Hematopoietic multipotent progenitor cell treated with erythropoietin and hydrocortisone succinate and interleukin-3 and kit ligand, for 8 days (in vitro differentiated cells): Measurements from ENCODE around the gene NRIP2.

Experiments used
- DNase-seq: peaks from one replicate; pipeline ENCODE4 v3.0.0-alpha.2; 2015

Gene NRIP2

DNA sequence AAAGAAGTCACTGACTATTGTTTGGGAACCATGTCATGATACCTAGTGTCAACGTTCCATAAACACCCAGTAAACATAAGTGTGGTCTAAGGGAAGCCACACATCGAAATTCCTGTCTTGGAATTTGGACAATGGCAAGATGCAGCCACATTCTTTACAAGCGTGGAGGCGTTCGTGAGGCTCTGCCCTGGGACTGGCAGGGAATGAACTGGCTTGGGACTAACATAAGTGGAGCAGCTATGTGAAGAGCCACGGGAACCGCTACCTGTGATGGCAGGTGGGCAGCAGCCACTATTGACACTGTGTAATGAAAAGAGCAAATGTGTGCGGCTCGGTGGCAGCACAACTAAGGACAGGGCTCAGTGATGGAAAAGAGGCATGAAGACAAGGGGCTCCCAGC is 10.0 kb upstream of the NRIP2 start:
- DNase-seq, result no peak

DNA sequence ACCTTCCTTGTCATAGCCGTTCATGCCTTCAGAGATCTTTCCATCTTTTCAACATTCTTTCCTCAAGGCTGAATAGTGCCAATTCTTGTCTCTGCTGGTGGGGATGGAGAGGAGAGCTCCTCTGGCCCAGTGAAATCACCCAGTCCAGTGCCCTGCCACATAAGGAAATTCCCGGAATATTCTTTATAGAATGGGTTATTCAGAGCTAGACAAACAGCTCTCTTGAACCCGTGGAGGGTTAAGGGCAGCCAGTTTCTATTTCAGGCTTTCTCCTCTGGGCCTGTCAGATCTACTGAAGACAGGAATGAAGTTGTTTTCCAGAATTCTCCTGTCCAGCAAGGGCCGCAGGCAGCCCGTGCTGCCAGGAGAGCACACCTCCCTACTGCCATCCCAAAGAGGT is 8.1 kb upstream of the NRIP2 start:
- no peak for DNase-seq

DNA sequence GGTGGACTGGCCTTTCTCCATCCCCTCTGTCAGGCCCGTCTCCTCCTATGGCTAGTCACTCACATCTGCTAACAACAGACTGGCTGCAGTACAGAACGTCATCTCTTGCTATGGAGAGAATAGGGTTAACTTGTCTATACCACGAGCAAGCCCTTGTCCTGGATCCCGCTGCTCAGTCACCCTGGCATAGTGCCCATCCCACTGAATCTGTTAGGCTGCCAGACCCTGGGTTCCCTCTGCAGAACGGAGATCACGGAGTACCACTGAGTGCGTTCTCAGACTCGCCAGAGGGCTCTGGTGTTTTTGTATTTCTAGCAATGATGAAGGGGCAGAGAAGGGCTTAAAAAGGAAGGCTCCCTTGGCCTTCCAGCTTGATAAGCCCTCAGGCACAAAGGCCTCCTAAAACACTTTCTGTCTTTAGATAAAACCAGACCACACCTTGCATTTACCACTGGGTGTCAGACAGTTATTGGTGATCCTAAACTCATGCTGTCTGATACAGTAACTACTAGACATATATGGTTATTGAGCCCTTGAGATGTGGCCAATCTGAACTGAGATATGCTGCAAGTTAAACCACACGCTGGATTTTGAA is 6.3 kb upstream of the NRIP2 start:
- peak; percentile 90 for DNase-seq

DNA sequence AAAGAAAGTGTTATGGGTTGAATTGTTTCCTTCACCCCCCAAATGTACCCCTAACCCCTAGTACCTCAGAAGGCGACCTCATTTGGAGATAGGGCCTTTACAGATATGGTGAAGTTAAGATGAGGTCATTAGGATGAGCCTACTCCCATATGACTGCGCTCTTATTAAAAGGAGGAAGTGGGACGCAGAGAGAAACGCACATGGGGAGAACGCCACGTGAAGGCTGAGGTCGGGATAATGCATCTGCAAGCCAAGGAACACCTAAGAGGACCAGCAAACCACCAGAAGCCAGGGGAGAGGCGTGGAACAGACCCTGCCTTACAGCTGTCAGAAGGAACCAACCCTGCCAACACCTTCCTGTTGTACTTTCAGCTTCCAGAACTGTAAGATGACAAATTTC is 1.7 kb upstream of the NRIP2 start:
- DNase-seq, result no peak

DNA sequence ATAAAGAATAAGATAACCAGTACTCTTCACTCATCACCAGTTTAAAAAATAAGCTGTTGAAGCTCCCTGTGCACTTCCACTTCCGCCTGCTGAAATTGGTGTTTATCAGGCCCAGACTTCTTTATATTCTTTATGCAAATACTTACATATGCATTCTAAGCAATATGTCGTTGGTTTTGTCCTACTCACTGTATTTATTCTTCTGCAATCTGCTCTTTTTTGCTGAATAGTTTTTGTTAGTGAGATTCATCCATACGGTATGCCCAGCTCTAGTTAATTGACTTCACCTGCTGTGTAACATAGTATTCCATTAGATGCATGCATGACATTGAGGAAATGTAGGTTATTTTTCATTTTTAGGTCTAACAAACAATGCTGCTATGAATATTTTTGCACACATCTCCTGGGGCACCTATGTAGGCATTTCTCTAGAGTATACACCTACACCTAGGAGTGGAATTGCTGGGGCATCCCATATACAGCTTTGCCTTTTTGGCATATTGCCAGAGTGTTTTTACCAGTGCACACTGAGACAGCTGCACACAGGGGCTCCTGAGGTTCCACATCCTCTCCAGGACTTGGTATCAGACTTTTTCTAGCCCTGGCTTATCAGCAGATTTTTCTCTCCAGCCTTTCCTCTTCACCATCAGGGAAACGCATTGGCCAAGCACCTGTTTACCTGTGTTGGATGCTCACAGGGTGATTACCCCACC is 1.0 kb upstream of the NRIP2 start:
- DNase-seq, result no peak

DNA sequence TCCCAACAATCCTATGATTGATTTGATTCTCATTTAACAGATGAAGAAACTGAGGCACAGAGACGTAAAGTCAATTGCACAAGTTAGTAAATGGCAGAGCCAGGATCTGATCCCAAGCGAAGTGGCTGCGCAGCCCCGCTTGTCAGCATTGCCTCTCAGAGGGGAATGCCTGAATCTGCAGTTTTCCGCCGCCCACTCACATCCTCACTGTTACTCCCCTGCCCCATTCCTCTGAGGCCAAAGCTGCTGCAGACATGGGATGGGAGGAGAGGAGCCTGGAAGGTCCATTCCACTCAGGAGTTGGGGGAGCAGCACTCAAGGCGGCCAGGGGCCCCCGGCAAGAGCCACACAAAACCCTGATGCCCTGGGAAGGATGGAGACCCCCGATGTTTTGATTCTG is 1.0 kb downstream of the NRIP2 start:
- DNase-seq, result no peak

DNA sequence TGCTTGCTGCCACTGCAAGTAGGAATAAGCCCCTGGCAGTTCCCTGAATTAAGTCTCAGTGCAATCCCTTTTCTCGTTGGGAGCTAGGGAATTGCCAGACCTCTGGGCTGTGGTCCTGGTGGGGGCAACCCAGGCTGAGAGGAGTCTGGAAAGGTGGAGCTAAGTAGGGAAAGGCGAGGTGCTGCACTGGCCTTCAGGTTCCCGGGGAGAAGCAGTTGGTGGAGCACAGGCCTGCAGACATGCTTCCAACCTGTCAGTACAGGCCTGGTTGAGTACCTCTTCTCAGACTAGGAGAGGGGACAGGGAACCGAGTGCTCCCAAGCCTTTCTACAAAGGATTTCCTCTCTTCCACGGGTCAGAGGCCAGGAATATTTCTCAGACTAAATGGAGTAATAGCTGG is 1.5 kb downstream of the NRIP2 start:
- DNase-seq, result no peak

DNA sequence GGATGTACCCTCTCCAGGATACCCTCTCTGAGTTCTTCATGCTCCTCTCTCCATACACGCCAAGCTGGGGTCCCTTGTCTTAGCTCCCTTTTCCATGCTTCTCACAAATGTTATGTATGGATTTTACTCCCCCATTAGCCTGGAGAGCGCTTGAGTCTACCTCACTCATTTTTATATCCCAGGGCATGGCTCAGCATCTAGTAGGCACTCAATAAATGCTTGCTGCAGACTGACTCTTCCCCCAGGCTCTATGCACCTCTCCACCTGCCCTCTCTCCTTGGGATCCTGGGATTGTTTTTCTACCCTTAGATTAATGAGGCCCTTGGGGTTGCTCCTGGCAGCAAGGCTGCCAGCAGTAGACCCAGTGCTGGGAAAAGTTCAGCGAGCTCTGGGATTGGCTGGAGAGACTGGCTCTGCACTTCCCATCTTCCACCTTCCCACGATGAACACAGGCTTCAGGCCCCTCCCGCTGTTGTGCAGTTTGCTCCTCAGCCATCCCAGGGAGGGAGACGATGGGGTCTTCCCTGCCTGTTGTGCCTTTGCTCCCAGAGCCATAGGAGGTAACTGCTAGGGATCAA is 2.2 kb downstream of the NRIP2 start:
- no peak for DNase-seq

DNA sequence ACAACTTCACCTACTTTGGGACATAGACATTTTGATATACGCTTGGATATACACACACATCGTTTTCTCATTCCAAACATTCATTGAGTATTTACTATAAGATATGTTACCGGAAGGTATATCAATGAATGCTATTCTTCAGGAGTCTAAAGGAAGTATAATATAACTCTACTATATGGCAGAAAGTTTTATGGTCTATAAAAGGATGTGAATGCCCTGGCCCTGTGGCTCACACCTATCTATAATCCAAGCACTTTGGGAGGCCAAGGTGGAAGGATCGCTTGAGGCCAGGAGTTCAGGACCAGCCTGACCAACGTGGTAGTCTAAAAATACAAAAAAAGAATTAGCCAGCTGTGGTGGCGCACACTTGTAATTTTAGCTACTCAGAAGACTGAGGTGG is 5.6 kb downstream of the NRIP2 start:
- DNase-seq, result no peak

DNA sequence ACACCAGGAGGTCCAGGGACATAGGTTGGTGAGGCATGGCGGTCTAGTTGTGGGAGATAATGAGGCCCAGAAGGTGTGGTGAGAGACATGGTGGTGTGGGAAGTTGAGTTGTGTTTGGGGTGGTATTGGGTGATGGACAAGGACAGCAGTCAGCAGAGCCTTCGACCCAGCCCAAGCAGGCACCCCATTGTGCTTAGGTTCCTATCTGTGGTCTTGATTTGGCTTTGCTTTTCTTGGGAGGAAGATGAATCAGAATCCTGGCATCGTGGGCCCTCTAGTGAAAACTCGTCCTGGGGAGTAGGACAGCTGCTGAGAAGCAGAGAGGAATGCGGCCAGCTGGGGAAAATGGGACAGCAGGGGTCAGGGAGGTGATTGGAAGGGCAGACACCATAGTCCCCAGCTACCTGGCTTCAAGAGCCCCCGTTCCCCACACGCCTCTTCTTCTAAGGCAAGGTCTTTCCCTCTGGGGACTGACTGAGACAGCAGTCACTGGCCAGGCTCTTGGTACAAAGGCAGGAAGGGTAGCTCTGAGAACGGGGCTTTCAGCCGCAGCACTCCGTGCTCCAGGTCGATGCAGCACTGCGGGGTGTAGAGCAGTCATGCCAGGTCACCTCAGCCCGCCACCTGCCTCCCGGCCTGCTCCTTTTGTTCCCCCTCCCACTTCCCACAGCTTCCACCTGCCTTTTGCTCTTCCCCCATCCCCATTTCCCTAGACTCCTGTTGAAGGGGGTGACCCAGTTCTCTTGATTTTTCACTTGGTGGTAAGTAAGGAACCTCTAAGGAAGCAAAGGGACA is 7.9 kb downstream of the NRIP2 start:
- no peak for DNase-seq

DNA sequence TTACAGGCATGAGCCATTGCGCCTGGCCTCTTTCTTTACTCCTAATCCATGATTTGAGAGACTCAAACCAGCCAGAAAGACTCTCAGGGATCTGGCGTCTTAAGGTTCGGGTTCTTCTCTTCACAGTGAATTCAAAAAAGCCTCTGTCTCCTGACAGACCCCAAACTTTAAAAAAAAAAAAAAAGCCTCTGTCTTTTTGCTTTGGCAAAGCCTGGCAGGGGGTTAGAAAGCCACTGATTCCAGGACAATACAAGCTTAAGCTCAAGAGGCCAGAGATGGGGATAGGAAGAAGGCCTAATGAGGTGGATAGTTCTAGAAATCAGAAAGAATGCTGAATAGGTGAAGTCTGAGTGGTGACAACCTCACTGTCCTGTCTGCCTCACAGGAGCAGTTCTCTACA is 8.8 kb downstream of the NRIP2 start:
- DNase-seq, result no peak

DNA sequence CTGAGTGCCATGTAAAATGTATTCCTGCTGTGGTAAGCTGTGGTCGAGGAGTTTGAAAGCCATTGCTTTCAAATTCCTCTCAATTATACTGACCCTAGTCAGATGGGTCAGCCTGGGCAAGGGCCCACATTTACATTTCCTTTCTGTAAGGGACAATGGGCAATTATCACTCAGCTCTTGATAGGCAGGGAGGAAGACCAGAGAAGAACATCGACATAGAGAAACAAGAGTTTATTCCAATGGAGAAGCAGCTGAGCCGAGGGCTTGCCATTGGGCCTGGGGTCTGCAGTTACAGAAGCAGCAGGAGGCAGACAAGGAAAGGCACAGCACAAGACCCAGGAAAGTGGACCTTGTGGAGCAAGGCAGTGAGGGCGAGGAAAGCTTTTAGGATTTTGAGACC is 9.7 kb downstream of the NRIP2 start:
- DNase-seq, result no peak

DNA sequence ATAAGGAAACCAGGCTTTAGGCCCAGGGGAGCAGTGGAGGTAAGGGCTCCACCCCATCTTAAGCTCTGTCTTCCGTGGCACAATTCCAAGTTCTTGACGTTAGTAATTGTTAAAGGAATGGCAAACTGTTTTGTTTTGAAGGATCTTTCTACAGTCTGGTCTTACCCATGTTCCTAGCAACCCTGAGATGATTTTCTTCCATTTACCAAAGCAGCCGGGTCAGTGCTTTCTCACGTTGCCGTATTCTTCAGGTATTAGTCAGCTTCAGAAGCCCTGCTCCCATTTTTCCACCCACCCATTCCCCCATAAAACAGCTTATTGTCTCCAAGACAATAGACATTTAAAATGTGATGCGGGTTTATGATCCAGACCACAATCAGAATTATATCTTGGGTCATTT is 10.3 kb downstream of the NRIP2 start:
- DNase-seq, result no peak

DNA sequence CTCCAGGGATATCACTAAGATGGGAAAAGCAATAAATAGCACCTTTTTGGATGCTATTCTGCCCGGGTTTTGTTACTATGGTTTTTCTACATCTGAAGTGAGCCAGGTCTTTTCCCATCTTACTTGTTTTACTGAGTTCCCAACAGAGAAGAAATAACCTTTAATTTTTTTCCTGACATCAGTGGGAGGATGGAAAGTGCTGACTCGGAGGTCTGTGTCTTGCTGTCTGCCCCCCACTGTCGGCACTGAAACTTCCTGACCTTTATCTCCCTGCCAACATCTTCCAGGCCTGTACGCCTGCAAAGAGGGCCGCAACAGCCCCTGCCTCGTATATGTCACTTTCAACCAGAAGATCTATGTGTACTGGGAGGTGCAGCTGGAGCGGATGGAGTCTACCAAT is 11.4 kb downstream of the NRIP2 start:
- no peak for DNase-seq

DNA sequence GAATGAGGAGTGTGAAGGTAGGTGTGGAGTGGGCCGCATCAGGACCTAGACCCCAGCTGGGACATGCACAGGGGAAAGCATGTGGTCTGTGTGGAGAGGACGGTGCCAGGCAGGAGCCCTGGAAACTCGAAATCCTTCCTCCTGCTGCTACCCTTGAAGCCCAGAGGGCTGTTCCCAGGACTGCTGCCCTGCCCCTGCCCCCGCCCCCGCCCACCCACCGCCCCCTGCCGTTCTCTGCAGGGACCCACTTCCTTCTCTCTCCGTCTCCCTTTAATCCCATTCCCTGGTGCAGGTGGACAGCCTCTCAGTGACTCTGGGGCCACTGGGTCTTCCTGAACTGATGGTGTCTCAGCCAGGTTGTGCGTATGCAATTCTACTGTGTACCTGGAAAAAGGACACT is 14.4 kb downstream of the NRIP2 start:
- DNase-seq, result no peak

DNA sequence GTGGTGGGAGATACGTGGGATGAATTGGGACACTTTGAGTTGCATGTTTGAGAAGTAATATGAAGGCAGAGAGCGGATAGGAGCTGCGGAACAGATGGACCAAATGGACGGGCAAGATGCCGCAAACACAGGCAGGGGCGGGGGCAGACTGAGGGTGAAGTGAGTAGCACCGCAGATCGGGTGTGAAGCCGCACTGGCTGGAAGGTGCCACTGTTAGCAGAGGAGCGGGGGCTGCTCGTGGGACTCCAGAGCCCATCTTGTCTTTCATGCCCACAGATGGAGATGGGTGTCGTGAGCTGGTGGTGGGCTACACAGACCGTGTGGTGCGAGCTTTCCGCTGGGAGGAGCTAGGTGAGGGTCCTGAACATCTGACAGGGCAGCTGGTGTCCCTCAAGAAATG is 15.0 kb downstream of the NRIP2 start:
- no peak for DNase-seq

DNA sequence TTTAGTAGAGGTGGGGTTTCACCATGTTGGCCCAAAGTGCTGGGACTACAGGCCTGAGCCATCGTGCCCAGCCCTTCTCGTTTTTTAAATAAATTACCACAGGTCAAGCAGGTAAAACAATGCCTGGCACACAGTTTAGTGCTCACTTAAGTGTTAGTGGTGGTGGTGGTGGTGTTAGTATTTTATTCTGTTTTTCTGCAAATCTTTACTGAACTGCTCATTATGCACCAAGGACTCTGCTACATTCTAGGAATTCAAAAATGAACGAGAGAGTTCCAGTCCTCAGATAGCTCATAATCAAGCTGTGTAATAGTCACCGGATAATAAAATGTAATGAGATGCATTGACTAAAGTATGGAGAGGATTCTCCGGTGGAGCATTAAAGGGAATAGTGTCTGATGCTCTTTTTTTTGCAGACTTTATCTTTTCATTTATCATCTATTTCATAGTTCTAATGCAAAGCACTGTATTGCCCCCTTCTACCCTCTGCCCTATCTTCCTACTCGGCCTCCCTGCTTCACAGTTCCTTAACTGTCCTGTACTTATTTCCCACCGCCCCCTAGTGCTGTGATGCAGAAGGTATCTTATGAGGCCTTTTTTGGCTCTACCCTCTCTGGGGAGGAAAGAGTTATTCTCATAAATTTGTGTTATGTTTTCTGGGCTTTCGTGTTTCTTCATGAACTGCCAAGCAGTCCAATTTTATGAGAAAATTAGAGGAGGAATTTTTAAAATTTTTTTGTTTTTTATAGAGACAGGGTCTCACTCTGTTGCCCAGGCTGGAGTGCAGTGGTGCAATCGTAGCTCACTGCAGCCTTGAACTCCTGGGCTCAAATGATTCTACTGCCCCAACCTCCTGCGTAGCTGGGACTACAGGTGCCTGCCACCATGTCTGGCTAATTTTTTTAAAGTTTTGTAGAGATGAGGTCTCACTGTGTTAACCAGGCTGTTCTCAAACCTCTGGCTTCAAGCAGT is 21.3 kb downstream of the NRIP2 start:
- peak; percentile 88 for DNase-seq

DNA sequence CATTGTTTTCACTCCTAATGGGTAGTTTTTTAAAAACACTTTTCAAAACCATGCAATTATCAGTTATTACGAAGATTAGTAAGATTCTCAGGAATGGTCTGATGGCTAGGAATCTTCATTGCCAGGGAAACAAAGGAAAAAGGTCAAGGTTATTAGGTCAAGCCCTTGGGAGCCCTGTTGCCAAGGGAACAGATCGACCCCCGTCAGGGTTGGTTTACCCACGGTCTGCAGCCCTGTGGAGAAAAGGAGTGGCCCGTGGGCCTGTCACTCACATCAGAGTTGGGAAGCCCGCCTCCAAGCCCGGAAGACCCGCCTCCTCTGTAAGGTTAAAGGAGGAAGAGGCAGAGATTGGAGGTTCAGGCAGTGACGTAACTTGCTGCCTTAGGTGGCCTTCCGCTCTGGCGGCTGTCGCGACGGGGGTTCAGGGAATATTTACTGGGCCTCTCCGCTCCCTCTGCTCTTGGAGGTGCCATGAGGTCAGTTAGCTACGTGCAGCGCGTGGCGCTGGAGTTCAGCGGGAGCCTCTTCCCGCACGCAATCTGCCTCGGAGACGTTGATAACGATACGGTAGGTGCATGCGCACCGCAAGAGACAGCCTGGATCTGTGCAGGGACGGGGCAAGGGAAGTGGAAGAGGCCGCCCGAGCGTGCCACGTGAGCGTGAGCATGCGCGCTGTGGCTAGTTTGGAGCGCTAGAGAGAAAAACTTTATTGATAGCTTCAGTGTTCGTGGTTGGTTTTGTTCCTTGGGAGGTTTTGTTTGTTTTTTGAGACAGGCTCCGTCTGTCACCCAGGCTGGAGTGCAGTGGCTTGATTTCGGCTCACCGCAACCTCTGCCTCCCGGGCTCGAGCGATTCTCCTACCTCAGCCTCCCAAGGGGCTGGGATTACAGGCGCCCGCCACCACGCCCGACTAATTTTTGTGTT is 22.3 kb downstream of the NRIP2 start, which contains the start of gene ITFG2:
Gene ITFG2 (plus strand): TSS at position 379 of the 924 bp plus-strand sequence. CDS start 93 bp downstream, at position 472.
- DNase-seq, result peak; percentile 100

DNA sequence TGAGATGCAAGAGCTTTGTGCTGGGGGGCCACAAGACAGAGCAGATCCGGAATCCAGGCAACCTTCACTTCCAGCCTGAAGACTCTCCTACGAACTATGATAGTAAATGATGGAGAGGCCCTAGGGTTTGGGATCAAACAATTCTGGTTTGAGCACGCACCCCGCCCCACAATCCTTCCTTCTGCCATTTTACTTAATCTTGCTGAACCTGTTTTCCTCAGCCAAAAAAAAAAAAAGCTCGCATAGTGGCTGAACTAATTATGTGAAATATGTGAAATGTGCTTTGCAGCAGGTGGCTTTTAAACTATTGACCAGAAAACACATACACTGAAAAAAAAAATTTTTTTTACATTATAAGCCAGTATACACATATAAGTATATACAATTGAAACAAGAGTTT is 23.0 kb downstream of the NRIP2 start:
- no peak for DNase-seq

DNA sequence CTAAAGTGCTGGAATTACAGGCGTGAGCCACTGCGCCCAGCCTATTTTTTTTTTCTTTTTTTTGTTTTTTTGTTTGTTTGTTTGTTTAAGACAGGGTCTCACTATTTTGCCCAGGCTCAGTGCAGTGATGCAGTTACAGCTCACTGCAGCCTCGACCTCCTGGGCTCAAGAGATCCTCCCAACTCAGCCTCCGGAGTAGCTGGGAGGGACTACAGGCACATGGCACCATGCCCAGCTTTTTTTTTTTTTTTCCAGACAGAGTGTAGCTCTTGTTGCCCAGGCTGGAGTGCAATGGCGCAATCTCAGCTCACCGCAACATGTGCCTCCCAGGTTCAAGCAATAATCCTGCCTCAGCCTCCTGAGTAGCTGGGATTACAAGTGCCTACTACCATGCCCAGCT is 28.1 kb downstream of the NRIP2 start:
- no peak for DNase-seq

DNA sequence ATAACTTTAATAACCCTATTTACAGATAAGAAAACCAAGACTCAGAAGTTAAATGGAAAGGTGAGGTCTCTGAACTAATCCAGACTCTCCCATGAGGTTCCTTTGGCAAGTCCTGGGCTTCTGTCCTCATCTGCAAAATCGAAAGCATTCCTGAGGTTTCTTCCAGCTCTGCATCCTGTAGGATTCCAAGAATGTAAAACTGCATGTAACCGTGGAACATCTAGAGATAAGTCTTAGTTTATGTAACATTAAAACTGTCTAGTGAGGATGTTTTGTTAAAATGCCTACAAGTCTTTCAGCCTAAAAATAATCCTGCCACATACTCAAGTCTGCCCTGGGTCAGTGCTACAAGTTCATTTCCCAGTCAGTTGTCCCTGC is 29.7 kb downstream of the NRIP2 start:
- no peak for DNase-seq
